K562 (cell line): ENCODE measurements around the gene SCP2. TPM values are rescaled to one million over a fixed set of nuclear protein-coding genes. Genes with fewer than 3 reads are reported as not detected.

Experiments
- CLOCK ChIP-seq: fragments of 250-450 bp; sonication (Bioruptor Pico); IDR thresholded peaks from 2 replicates; pipeline ENCODE4 v1.4.0; 2020; ENCODE audit warnings: mild to moderate bottlenecking, moderate library complexity, borderline replicate concordance
- DIDO1 ChIP-seq: fragments of 450-650 bp; IDR thresholded peaks from 2 replicates; pipeline ENCODE4 v1.6.1; 2016; ENCODE audit warnings: low read depth, missing biosample characterization, missing genetic modification characterization
- DLX4 ChIP-seq: fragments of 250-450 bp; sonication (Bioruptor Pico); IDR thresholded peaks from 2 replicates; pipeline ENCODE4 v1.6.1; 2021; ENCODE audit warnings: mild to moderate bottlenecking
- FOXA3 ChIP-seq, 2 experiments: fragments of 450-650 bp in 1 of 2; sonication (generic) in 1 of 2; formaldehyde crosslinking; IDR thresholded peaks in 1 of 2; conservative IDR thresholded peaks in 1 of 2; 2 replicates each; pipeline versions ENCODE4 v1.4.0 to v1.8.0; 2020 to 2022; ENCODE audit warnings: mild to moderate bottlenecking in 2 of 2, missing genetic modification reagents in 1 of 2
- GTF3C2 ChIP-seq: IDR thresholded peaks from 3 replicates; pipeline ENCODE4 v1.6.1; 2011; ENCODE audit warnings: borderline replicate concordance, mild to moderate bottlenecking, moderate library complexity; ENCODE audit not compliant: insufficient read length; ENCODE audit errors: extremely low read depth
- PCBP2 ChIP-seq: fragments of 200-400 bp; formaldehyde crosslinking; IDR thresholded peaks from 2 replicates; pipeline ENCODE4 v1.6.1; 2018; ENCODE audit warnings: low read length, low read depth, mild to moderate bottlenecking, moderate library complexity; ENCODE audit not compliant: poor library complexity, severe bottlenecking
- PHF21A ChIP-seq: fragments of 450-650 bp; IDR thresholded peaks from 2 replicates; pipeline ENCODE4 v1.6.1; 2017; ENCODE audit warnings: low read depth, borderline replicate concordance
- RUNX1 ChIP-seq: sonication (generic); IDR thresholded peaks from 2 replicates; pipeline ENCODE4 v1.6.1; 2016; ENCODE audit warnings: antibody characterized with exemption, low read depth
- SMARCE1 ChIP-seq: fragments of 450-650 bp; IDR thresholded peaks from 2 replicates; pipeline ENCODE4 v1.7.1; 2016; ENCODE audit warnings: mild to moderate bottlenecking
- TGIF2 ChIP-seq: sonication (generic); formaldehyde crosslinking; IDR thresholded peaks from 2 replicates; pipeline ENCODE4 v1.8.1; 2022; ENCODE audit warnings: mild to moderate bottlenecking, missing genetic modification reagents, moderate library complexity
- TSC22D4 ChIP-seq: fragments of 450-650 bp; IDR thresholded peaks from 2 replicates; pipeline ENCODE4 v1.6.1; 2016; ENCODE audit warnings: missing genetic modification characterization, missing biosample characterization, control low read depth
- WHSC1 ChIP-seq: IDR thresholded peaks from one replicate; pipeline ENCODE4 v1.6.1; 2012; ENCODE audit warnings: low read length, control low read depth, inconsistent platforms
- XRCC3 ChIP-seq: fragments of 450-650 bp; IDR thresholded peaks from 2 replicates; pipeline ENCODE4 v1.6.1; 2017; ENCODE audit warnings: mild to moderate bottlenecking, moderate library complexity
- ZBTB11 ChIP-seq, 3 experiments: fragments of 200-800 bp in 1 of 3; fragments of 250-450 bp in 1 of 3; fragments of 450-650 bp in 1 of 3; sonication (Bioruptor Pico) in 1 of 3; sonication (Bioruptor generic) in 1 of 3; formaldehyde crosslinking in 1 of 3; IDR thresholded peaks; 2 replicates each; pipeline versions ENCODE4 v1.6.1 to v1.8.0; 2016 to 2022; ENCODE audit warnings: mild to moderate bottlenecking in 2 of 3, missing genetic modification characterization in 2 of 3, missing compliant biosample characterization in 1 of 3, moderate library complexity in 1 of 3
- ZFP1 ChIP-seq: fragments of 450-650 bp; formaldehyde crosslinking; IDR thresholded peaks from 2 replicates; pipeline ENCODE4 v1.4.0; 2020; ENCODE audit warnings: mild to moderate bottlenecking, mixed read lengths
- ZNF583 ChIP-seq: fragments of 250-450 bp; sonication (Bioruptor Pico); IDR thresholded peaks from 2 replicates; pipeline ENCODE4 v1.4.0; 2020
- ZNF766 ChIP-seq: fragments of 200-800 bp; sonication (Bioruptor generic); conservative IDR thresholded peaks from 2 replicates; pipeline ENCODE4 v1.6.1; 2016; ENCODE audit warnings: missing genetic modification characterization, missing compliant biosample characterization
- polyA plus RNA-seq, 8 experiments: library from polyadenylated mRNA; depleted of rRNA in 4 of 8; stranded (reverse) in 5 of 8; unstranded in 3 of 8; fragments of >200 nt; fragmentation: Nextera tagmentation in 2 of 8; fragmentation: Illumina TruSeq in 1 of 8; extraction: Ambion mirVana in 2 of 8; extraction: Trizol in 1 of 8; gene quantifications; 2 replicates each; pipeline versions ENCODE4 v1.2.1 to v1.2.3, GENCODE V29; 2011 to 2014; ENCODE audit warnings: inconsistent platforms in 1 of 8, missing spikeins in 1 of 8
- total RNA-seq, 7 experiments: library from RNA; depleted of rRNA in 6 of 7; stranded (reverse); fragments of >200 nt in 6 of 7; fragmentation: Illumina TruSeq in 2 of 7; extraction: Trizol in 2 of 7; gene quantifications; 2 replicates each; pipeline versions ENCODE4 v1.2.1 to v1.2.3, GENCODE V29; 2011 to 2021; ENCODE audit warnings: low replicate concordance in 1 of 7

The SCP2 gene
- total and polyA plus RNA-seq, 9 of the 15 experiments (the other 6 are each of a cell fraction or from before 2014, with no cell fraction given), result 63.8 to 258 (median 106) TPM

- TF ChIP-seq ZBTB11 (CRISPR knock-in tag; IDR thresholded peaks at IDR 0.05), result no peak
- no peak for TF ChIP-seq TGIF2 (CRISPR knock-in tag)
- peak; percentile 81 for TF ChIP-seq SMARCE1
- no peak for TF ChIP-seq ZNF583 (CRISPR knock-in tag)
- TF ChIP-seq PCBP2, result no peak
- TF ChIP-seq FOXA3 (CRISPR knock-in tag; conservative IDR thresholded peaks at IDR 0.05 in 1 of 2, IDR thresholded peaks at IDR 0.05 in 1 of 2), result no peak
- TF ChIP-seq ZNF766 (CRISPR knock-in tag), result no peak
- TF ChIP-seq WHSC1, result no peak
- no peak for TF ChIP-seq XRCC3
- TF ChIP-seq RUNX1, result no peak
- TF ChIP-seq DLX4 (CRISPR knock-in tag), result no peak
- no peak for TF ChIP-seq PHF21A
- no peak for TF ChIP-seq DIDO1
- no peak for TF ChIP-seq CLOCK
- TF ChIP-seq TSC22D4 (tag), result no peak
- no peak for TF ChIP-seq GTF3C2
- TF ChIP-seq ZFP1 (CRISPR knock-in tag), result no peak
These were observed 19.8 kb upstream of the SCP2 start (continued) for GRCh38 chr1:52907068-52907811.
